ENCODE results near the gene INSL3. TPM values are rescaled to one million over a fixed set of nuclear protein-coding genes. Genes with fewer than 3 reads are reported as not detected.

INSL3 gene
- total RNA-seq, 4 donors from 2014 or later, result not detected

DNA sequence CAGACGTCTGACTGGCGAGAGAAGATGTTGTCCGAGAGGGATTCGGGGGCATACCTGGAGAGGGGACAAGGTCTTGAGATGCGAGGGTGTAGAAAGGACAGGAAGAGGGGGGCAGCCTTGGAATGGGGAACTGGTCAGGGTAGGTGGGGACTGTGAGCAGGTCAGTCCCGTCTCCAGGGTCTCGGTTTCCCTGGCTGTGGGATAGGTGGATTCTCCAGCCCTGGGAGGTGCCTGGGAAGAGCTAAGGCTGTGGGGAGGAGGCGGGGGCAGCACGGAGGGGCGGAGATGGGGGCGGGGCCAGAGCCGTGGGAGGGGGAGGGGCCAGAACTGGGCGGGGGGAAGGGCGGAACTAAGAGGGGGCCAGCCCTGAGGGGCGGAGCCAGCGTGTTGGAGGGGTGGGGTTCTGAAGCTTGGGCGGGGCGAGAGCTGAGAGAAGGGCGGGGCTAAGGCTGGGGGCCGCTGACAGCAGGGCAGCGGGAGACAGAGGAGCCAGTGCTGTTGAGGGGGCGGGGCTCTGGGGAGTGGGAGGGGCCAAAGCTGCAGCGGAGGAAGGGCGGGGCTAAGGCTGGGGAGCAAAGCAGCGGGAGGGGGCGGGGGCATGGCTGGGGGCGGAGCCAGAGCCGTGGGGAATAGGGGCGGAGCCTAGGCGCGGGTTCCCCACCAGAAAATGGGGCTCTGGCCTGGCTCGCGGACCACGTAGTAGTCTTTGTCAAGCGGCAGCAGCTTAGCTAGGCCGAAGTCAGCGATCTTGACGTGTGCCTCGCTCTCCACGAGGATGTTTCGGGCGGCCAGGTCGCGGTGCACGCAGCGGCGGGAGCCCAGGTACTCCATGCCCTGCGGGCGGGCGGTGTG, 9.5 kb upstream of the INSL3 start:
- DNase-seq (ENCODE audit: extremely low spot score), result no peak
- no peak for TF ChIP-seq EP300 (IDR thresholded peaks at IDR 0.05)
- no peak for TF ChIP-seq POLR2A (IDR thresholded peaks at IDR 0.05; ENCODE audit: low read depth)
- TF ChIP-seq POLR2AphosphoS5 (IDR thresholded peaks at IDR 0.05), result no peak
- TF ChIP-seq, protein P1, sequence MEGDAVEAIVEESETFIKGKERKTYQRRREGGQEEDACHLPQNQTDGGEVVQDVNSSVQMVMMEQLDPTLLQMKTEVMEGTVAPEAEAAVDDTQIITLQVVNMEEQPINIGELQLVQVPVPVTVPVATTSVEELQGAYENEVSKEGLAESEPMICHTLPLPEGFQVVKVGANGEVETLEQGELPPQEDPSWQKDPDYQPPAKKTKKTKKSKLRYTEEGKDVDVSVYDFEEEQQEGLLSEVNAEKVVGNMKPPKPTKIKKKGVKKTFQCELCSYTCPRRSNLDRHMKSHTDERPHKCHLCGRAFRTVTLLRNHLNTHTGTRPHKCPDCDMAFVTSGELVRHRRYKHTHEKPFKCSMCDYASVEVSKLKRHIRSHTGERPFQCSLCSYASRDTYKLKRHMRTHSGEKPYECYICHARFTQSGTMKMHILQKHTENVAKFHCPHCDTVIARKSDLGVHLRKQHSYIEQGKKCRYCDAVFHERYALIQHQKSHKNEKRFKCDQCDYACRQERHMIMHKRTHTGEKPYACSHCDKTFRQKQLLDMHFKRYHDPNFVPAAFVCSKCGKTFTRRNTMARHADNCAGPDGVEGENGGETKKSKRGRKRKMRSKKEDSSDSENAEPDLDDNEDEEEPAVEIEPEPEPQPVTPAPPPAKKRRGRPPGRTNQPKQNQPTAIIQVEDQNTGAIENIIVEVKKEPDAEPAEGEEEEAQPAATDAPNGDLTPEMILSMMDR (IDR thresholded peaks at IDR 0.05), result no peak
- Histone ChIP-seq H3K4me3 (peak overlapping the region in 3 of 4 donors; percentile 30 to 48 (median 31)), H3K9me3 (no peaks in the 10 kb centered on the region), H3K27me3 (peaks cover 0 to 92% (median 22%) of the 10 kb centered on the region in 4 donors), H3K4me1 (peaks cover 0 to 21% (median 20%) of the 10 kb centered on the region in 4 donors), H3K27ac (replicated peaks in 1 of 4) (no peak overlapping the region), H3K36me3 (peaks cover 0 to 15% (median 0%) of the 10 kb centered on the region in 4 donors)
- intact Hi-C loops (cut with DNase I), result no loop called here
- 40% methylated on average over 49 of the region's 50 CpGs for WGBS

DNA sequence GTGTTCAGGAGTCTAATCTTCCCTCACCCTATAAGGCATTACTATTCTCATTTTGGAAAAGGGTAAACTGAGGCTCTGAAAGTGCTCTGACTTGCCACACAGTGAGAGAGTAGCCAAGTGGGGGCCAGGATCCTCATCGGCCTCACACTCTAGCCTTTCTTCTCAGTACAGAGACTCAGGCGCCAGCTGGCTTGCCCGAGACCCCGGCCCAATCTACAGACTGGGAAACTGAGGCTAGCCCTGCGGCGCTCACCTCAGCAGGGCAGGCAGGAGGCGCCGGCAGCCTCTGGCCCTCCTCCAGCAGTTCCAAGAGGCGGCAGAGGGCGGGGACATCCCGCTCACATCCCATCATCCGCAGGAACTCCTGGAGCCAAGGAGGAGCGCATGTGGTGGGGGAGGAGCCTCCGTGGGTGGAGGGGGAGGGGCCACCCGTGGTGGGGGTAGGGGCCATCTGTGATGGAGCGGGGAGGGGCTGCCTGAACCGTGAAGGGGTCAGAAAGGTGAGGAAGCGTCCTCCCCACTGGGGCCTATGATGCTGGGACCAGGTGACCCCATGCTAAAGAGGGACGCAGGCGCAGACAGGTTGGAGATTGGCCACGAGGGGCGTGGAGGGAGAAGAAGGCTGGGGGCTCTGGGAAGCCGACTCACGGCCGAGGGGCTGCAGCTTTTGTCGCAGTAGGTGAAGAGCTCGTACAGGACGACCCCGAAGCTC, 8.7 kb upstream of the INSL3 start:
- 19% methylated on average over 23 of the region's 29 CpGs for WGBS
- Histone ChIP-seq H3K4me1 (peaks cover 0 to 21% (median 20%) of the 10 kb centered on the region in 4 donors), H3K9me3 (no peaks in the 10 kb centered on the region), H3K4me3 (peak overlapping the region in 3 of 4 donors; percentile 22 to 43 (median 30)), H3K27ac (replicated peaks in 1 of 4) (no peak overlapping the region), H3K27me3 (peaks cover 0 to 95% (median 22%) of the 10 kb centered on the region in 4 donors), H3K36me3 (peaks cover 0 to 15% (median 0%) of the 10 kb centered on the region in 4 donors)
- TF ChIP-seq, protein P1 (IDR thresholded peaks at IDR 0.05), result no peak
- TF ChIP-seq POLR2A (IDR thresholded peaks at IDR 0.05; ENCODE audit: low read depth) (no peak), EP300 (IDR thresholded peaks at IDR 0.05) (no peak), POLR2AphosphoS5 (IDR thresholded peaks at IDR 0.05) (no peak)
- DNase-seq (ENCODE audit: extremely low spot score), result no peak
- intact Hi-C loops (cut with DNase I), result no loop called here

DNA sequence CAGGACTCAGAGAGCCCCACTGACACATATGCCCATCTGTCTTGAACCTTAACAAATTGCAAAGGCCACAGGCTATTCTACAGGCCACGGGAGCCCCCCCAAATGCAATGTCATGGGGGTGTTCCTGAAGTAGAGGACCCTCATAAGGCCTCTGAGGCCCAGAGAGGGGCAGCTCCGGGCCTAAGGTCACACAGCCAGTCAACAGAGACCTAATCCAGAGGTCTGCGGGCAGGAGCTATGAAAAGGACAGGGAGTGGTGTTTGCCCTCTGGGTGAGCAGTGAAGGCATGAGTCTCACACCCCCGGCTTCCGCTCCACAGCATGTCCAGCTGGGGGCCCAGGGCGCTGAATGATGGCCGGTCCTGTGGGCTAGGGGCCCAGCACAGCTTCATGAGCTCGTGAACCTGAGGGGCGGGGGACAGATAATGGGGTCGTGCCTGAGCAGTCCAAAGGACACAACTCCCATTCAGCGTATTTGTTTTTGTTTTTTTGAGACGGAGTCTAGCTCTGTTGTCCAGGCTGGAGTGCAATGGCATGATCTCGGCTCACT, 5.3 kb upstream of the INSL3 start:
- H3K27me3 ChIP-seq, result peaks cover 0 to 90% (median 14%) of the 10 kb centered on the region in 4 donors
- no peak for DNase-seq (ENCODE audit: extremely low spot score)
- intact Hi-C loops (cut with DNase I), result no loop called here

DNA sequence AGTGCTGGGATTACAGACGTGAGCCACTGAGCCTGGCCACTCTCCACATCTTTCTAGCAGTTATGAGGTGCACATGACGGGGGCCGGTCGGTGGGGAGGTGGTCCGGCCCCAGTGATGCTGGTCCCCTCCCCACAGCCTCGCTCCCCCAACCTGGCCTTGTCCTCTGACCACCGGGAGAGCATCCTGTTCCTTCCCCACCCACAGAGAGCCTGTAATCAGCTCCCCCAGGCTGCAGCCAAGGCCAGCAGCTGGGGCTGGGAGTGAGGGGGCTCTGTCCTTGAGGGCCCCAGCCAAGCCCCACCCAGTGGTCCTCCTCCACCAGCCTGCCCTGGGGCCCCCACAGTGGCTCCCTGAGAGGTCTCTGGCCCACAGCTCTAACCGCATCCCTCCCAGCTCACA, 3.0 kb upstream of the INSL3 start:
- Histone ChIP-seq H3K27ac (replicated peaks in 1 of 4) (no peak overlapping the region), H3K36me3 (no peaks in the 10 kb centered on the region), H3K4me1 (no peaks in the 10 kb centered on the region), H3K4me3 (no peak overlapping the region), H3K27me3 (peaks cover 0 to 74% (median 0%) of the 10 kb centered on the region in 4 donors), H3K9me3 (no peaks in the 10 kb centered on the region)
- intact Hi-C loops (cut with DNase I), result no loop called here
- DNase-seq (ENCODE audit: extremely low spot score), result no peak
- TF ChIP-seq, protein P1 (IDR thresholded peaks at IDR 0.05), result no peak
- TF ChIP-seq POLR2AphosphoS5 (IDR thresholded peaks at IDR 0.05), result no peak
- TF ChIP-seq POLR2A (IDR thresholded peaks at IDR 0.05; ENCODE audit: low read depth), result no peak
- no peak for TF ChIP-seq EP300 (IDR thresholded peaks at IDR 0.05)
- WGBS, result 68% methylated on average over 7 of the region's 8 CpGs

More for the DNA sequence above, 5.3 kb upstream of the INSL3 start:
- no peak overlapping the region for H3K4me3 ChIP-seq
- H3K27ac ChIP-seq (replicated peaks in 1 of 4), result no peak overlapping the region
- H3K36me3 ChIP-seq, result peaks cover 0 to 6% (median 0%) of the 10 kb centered on the region in 4 donors
- WGBS, result 88% methylated on average over 11 of the region's 13 CpGs
- H3K9me3 ChIP-seq, result no peaks in the 10 kb centered on the region
- TF ChIP-seq, protein P1 (IDR thresholded peaks at IDR 0.05), result no peak
- TF ChIP-seq EP300 (IDR thresholded peaks at IDR 0.05) (no peak), POLR2AphosphoS5 (IDR thresholded peaks at IDR 0.05) (no peak), POLR2A (IDR thresholded peaks at IDR 0.05; ENCODE audit: low read depth) (no peak)
- peaks cover 0 to 19% (median 19%) of the 10 kb centered on the region in 4 donors for H3K4me1 ChIP-seq
